HG02678 (cell line): Measurements from ENCODE around the gene C1QTNF12.

ENCODE experiments used
- ATAC-seq: cut with Tn5 transposase; IDR thresholded peaks from one replicate; pipeline ENCODE4 v1.9.1; 2021; ENCODE audit warnings: mild to moderate bottlenecking, moderate library complexity; ENCODE audit not compliant: unreplicated experiment

C1QTNF12 gene

DNA sequence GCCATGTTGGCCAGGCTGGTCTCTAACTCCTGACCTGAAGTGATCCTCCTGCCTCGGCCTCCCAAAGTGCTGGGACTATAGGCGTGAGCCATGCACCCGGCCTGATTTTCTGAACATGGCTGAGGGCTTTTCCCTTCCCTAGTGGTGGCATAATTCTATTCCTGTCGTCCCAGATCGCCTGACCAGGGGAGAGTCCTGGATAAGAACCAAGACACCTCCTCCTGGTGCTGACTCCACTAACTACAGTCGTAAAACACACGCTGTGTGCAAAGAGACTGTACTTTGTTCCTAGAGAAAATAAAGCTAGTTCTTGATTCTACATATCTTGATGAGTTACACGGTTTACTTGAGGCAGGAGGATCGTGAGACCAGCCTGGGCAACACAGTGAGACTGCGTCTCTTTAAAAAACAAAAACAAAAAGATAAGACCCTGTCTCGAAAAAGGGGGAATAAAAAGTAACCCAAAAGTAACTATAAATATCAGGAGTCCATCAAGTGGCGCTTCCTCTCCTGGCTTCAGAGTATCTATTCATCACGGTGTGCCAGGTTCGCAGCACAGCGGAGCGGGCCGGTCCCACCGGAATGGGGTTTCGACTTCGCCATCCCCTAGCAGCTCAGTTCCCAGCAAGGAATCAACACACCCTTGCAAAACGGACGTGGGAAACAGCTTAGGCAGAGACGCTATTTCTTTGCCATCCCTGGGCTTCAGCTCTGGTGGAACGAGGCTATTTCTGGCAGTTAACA is 15.7 kb downstream of the C1QTNF12 start:
- no peak for ATAC-seq

GRCh38 chr1:1229770-1230169 is 16.8 kb downstream of the C1QTNF12 start:
- no peak for ATAC-seq

- no peak for ATAC-seq
These were observed 17.8 kb downstream of the C1QTNF12 start for GRCh38 chr1:1228596-1229321.

- ATAC-seq = no peak
These were observed 18.3 kb downstream of the C1QTNF12 start for GRCh38 chr1:1228187-1228586.

DNA sequence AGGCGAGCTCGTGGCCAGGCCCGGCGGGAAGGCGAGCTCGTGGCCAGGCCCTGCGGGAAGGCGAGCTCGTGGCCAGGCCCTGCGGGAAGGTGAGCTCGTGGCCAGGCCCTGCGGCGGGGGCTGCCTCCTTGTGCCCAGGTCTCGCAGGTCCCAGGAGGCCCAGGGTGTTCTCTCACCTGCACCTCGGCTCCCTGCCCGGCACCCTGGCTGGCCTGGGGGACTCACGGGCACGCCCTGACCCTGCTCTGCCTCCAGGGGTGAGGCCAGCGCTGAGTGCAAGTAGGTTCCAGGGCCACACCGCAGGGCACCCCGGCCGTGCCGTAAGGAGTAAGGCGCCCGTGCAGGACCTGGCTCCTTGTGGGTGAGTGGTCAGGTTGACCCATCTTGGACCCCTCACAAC is 19.1 kb downstream of the C1QTNF12 start:
- no peak for ATAC-seq

- ATAC-seq = no peak
These were observed 19.8 kb downstream of the C1QTNF12 start for GRCh38 chr1:1226566-1227362.

GRCh38 chr1:1225913-1226312 is 20.6 kb downstream of the C1QTNF12 start:
- no peak for ATAC-seq

- ATAC-seq = no peak
These were observed 21.2 kb downstream of the C1QTNF12 start for GRCh38 chr1:1225238-1225845.

GRCh38 chr1:1223891-1224290 is 22.6 kb downstream of the C1QTNF12 start:
- ATAC-seq = no peak

DNA sequence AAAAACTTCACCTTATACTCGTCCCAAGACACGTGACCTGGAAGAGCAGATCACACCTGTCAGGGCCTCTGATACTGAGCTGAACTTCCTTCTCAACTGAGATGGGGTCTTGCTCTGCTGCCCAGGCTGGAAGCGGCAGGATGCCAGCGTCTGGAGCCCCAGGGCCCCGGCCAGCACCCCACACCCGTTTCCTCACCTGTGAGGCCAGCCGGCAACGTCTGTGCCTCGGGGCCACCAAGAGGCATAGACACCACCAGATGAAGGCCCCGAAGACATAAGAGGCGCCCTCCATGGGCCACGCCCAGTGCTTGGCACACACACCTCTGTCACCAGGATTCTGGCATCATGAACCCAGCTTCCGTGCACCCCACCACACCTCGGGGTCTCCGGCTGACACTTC is 23.2 kb downstream of the C1QTNF12 start:
- no peak for ATAC-seq

DNA sequence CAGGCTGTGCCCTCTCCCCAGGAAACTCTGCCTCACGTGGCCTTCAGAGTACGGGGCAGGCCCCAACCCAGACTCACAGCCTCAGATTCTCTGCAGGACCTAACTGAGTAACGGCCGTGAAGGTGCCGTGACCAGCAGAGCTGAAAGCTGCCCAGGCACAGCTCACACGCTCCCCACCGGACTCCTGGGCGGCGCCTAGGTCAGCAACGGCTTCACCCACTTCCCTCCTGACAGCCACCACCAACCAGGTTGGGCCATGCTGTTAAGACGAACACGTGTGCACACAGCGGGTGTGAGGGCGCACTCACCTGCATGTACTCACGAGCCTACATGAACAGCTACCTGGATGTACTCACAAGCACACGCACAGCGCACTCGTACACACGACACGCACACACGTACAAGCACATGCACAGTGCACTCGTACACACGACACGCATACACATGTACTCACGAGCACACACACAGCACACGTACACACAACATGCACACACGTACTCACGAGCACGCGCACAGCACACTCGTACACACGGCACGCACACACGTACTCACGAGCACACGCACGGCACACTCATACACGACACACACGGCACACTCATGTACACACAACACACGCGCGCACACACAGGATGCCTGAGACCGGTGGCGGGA is 23.8 kb downstream of the C1QTNF12 start:
- no peak for ATAC-seq

GRCh38 chr1:1221887-1222574 is 24.5 kb downstream of the C1QTNF12 start:
- ATAC-seq = no peak

DNA sequence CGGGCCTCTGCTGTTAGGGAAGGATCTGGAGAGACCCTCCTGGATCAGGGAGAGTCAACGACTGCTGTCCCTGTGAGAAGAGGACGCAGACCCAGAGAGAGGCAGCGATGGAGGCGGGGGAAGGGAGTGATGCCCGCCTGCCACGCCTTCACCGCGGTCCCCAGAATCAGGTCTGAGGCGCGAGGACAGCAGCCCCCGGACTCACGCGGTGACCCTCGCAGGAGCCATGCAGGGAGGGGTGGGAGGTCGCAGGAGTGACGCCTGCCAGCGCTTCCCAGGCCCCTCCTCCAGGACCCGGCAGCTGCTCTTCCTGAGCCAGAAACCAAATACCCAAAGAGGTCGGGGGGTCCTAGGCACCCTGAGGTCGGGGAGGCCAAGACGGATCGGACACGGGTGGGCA is 26.3 kb downstream of the C1QTNF12 start:
- ATAC-seq = no peak

DNA sequence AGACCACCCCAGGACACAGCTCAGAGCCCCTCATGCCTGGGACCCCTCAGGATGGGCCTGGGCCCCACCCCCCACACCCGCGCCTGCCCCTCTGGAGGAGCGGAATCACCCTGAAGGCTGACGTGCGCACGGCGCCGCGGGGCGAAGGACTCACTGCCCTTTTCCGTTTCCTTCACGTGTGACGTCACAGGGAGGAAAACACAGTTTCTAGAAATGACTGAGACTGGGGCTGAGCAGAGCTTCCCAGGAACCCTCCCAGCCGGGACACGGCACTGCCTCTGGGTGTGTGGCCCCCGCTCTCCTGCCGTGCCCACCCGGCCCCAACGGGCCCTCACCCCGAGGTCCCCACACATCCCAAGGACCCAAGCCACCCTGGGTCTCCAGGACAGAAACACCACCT is 27.2 kb downstream of the C1QTNF12 start:
- no peak for ATAC-seq

- no peak for ATAC-seq
These were observed 27.9 kb downstream of the C1QTNF12 start for GRCh38 chr1:1218524-1219200.

DNA sequence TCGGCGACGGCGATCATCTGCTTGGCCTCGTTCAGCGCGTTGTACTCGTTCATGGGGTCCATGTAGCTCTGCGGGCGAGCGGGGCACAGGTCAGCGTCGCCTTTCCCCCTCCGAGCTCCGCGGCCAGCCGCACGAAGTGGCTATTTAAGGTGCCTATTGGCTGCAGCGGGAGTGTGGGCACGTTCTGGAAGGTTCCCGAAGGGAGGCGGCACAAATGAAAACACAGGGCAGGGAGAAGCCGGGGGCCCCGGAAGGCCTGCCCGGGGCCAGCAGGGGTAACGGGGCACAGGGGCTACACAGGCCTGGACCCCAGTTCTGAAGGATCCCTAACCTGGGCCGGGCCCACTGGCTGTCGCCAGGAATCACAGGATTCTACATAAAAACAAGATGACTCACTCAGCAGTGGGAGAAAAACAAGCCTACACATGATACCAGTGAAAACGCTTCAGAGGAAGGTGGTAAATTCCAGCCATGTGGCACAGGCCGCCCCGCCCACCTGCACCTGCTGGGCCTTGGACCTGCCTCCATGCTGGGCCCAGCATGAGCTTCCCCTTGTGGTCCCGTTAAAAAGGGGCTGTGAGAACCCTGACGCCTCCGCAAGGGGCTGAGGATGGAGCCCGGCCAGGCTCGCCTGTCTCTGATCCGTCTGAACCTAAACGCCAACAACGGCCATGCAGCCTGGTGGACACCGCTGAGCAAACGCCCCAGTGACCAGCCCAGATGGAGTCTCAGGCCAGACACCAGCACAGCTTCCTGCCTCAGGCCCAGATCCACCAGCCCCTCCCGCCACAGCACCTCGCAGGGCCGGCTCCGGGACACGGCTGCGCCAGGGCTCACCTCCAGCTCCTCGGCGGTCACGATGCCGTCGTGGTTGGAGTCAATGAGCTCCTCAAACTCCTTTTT is 28.6 kb downstream of the C1QTNF12 start:
- no peak for ATAC-seq

DNA sequence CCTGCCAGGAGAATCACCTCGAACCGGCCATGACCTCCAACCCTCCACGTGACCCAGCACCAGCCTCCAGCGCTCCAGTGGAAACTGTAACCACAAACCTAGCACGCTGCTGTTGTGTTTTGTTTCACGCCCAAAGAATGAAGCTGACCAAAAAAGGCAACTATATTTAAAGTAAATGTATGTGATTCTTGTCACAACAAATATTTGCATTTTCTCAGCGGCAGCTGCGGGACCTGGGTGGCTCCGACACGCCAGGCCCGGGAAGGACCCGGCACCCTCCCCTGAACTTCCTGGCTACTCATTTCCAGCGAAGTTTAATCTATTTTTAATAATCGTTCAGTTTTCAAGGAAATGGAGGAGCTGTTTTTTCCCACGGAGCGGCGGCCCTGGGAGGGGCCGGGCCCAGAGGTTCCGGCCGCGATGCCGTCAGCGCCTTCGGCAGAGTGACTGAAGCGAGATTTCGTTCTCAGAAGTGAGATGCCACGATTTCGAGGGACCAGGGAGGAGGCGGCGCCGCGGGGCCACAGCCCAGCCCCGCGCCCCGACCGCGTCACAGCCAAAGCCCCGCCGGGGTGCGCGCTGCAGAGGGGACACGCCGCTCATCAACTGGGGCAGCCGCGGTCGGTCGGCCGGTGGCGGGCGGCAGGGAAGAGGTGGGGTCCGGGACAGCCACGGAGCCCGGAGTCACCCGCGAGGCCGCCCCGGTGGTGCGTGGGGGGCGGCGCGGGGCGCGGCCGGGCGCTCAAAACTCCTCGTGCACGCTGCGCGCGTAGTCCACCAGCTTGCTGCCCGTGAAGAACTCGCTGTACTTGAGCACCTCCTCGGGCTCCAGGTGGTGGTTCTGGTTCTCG is 29.5 kb downstream of the C1QTNF12 start:
- no peak for ATAC-seq
